Neural progenitor cell (in vitro differentiated cells): ENCODE measurements around the gene SP110.

ENCODE experiments used
- EZH2 ChIP-seq: fragments of 200-600 bp; sonication (generic); IDR thresholded peaks from 2 replicates; pipeline ENCODE4 v1.6.1; 2017; ENCODE audit warnings: antibody characterized with exemption, mild to moderate bottlenecking, moderate library complexity
- EZH2phosphoT487 ChIP-seq: fragments of 200-600 bp; sonication (generic); IDR thresholded peaks from 2 replicates; pipeline ENCODE4 v1.6.1; 2017; ENCODE audit warnings: antibody characterized with exemption
- TF ChIP-seq, protein P1 (sequence below): fragments of 200-600 bp; sonication (generic); IDR thresholded peaks from 2 replicates; pipeline ENCODE4 v1.5.1; 2017; ENCODE audit warnings: antibody characterized with exemption, mild to moderate bottlenecking

DNA sequence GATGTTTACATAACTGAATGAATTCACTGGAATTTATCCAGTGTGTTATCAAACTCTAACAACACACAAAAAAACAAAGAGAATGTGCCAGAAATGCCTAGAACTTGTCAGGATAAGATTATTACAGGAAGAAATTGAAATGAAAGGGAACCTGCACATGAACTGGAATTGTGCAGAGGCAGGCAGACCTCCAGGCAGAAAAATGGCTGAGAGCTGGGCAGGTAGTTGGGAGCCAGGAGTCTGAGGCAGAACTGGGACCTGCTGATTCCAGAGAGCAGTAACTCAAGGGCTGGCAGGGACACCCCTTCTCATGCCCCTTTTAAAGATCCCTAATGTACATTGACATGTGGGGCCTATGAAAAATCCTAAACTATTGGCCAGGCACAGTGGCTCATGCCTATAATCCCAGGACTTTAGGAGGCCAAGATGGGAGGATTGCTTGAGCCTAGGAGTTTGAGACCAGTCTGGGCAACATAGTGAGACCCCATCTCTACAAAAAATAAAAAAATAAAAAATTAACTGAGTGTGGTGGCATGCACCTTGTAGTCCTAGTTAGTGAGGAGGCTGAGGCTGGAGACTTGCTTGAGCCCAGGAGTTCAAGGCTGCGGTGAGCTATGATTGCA lies 674 bp upstream of the SP110 start:
- TF ChIP-seq, protein P1, sequence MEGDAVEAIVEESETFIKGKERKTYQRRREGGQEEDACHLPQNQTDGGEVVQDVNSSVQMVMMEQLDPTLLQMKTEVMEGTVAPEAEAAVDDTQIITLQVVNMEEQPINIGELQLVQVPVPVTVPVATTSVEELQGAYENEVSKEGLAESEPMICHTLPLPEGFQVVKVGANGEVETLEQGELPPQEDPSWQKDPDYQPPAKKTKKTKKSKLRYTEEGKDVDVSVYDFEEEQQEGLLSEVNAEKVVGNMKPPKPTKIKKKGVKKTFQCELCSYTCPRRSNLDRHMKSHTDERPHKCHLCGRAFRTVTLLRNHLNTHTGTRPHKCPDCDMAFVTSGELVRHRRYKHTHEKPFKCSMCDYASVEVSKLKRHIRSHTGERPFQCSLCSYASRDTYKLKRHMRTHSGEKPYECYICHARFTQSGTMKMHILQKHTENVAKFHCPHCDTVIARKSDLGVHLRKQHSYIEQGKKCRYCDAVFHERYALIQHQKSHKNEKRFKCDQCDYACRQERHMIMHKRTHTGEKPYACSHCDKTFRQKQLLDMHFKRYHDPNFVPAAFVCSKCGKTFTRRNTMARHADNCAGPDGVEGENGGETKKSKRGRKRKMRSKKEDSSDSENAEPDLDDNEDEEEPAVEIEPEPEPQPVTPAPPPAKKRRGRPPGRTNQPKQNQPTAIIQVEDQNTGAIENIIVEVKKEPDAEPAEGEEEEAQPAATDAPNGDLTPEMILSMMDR: no peak
- TF ChIP-seq EZH2: no peak
- TF ChIP-seq EZH2phosphoT487: no peak
